GM19372 (cell line): ENCODE results near the gene ST8SIA4.
A peak's percentile ranks its signal among the peaks of the same experiment; 100 is the strongest.

Experiments used
- ATAC-seq: cut with Tn5 transposase; IDR thresholded peaks from one replicate; pipeline ENCODE4 v1.9.1; 2021; ENCODE audit warnings: mild to moderate bottlenecking, low read depth, moderate library complexity; ENCODE audit not compliant: unreplicated experiment

The ST8SIA4 gene

DNA sequence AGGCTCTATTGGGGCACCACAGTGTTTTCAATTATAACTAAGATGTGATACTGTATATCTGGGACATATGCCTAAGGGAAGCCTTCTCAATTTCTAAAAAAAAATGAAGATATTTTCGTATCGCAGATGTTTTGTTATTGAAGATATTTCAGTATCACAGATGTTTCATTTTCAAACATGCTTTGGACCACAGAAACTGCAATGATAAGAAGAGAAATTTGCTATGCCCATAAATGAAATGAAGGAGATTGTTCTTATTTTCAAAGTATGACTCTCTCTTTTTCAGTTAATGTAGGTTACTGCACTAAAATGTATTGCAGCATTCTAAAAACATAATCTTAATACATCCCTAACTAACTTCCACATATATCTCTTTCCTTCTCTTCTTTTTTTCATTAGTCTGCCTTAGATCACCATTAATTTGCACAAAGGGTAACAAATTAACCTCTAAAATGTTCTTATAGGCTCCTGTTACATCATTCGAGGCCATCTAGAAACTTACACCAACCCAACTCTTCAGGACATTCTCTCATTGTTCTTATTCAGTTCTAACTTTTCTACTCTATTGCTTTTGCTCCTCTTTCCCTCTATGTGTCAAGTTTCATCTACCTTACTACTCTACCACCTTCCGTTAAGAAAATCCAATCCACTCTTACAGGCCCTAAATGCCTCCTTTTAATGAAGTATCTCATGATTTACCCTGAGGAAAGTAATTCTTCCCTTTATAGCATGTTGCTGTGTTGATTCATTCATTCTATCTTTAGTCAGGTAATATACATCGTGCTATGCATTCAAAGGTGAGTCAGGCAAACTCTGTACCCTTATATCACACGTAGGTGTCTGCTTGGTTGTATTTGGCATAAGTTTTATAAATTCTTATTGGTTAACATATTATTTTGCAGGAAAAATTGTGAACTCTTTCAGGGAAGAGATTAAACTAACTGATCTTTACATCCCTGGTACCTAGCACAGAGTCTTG, 70.5 kb downstream of the ST8SIA4 start:
- no peak for ATAC-seq

DNA sequence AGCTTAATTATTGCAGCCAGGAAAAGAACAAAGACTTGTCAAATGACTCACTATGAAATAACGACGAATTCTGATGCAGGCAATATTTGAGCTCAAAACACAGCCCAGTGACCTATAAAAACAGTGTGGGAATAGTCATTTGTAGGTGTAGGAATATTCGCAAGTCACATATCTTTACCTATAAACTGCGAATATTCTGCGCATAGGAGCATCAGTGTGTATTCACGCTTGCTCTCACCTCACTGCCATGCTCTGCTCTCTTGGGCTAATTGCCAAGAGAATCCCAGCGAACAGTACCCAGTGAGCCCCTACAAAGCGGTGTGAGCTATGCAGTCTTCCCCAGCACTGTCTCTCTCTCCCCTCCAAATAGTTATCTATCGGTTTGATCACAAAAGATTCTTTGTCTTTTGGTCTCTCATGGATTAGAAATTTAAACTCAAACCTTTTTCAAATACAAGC, 74.2 kb downstream of the ST8SIA4 start:
- ATAC-seq, result no peak

DNA sequence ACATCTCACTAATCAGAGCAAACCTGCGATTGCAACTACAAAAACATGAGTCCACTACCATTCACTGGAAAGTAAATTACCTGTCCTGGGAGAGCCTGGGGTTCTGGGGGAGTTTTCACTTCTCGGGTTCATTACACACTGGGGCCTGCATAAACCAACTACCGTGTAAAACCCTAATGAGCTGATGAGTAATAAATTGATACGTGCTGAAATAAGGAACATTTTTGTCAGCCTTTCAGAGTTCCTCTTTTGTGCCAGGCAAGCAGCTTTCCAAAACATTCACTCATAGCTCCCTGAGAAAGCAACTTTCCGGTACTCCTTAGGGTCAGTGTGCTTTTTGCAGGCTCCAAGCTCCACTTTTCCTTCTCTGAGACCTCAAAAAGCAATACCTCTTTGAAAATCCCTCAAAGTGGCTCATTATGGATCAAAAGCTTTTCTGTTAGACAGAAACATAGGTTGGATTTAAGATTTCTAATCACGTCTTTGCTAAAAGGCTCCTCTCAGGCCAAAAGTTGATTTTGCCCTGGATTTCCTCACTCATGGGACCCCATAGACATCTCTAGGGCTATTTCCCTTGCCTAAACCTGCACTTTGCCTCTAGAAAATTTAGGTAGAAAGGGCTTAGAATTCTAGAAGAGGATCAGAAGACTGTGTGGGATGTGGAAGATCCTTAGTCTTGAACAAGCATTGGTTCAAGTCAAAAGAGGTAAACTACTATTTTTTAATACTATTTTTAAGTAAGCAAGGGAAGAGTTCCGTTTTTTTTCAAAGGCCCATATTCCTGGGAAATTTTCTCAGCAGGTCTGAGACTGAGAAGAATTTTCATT, 74.8 kb downstream of the ST8SIA4 start:
- ATAC-seq, result peak; percentile 70

DNA sequence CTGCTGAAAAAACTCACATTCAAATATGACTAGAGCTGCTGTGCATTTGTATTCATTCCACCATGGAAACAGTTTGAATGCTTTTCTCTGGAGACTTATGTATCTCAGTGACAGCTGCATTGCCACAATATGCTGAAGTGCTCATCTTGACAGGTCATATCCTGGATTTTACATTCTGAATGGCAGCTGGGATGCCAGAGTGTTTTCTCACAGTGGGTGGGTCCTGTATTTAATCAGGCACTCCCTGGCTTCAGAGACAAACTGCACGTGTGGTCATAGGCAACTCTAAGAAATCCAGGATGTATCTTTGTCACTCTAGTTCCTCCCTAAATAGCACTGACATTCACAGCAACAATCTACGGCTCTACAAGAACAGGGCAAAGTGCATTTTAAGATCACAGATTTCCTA, 75.6 kb downstream of the ST8SIA4 start:
- peak; percentile 15 for ATAC-seq

DNA sequence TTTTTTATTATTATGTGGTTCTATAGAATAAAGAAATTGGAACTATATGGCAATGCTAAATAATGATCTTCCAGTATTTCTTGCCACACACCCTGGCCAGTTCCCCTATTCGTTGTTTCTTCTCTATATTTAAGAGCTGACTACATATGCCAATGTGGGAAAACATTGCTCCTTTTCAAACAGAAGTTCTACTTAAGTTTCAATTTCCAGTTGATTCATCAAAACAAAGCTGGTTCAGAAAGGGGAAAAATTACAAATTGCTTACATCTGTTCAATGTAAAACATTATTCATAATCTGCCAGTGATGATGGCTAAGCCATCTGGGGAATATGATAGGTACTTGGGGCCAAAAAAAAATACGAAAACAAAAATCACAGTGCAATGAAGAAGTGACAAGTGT, 76.9 kb downstream of the ST8SIA4 start:
- no peak for ATAC-seq

DNA sequence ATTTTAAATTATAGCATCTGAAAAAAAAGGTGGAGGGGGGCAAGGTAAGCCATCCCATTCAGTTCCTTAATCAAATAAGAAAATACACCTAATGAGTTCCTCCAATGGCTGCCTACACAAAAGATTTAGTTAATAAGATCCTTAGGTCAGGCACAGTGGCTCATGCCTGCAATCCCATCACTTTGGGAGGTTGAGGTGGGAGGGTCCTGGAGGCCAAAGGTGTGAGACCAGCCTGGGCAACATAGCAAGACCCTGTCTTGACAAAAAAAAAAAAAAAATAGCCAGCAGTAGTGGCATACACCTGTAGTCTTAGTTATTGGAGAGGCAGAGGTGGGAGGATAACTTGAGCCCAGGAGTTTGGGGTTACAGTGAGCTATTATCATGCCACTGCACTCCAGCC, 78.4 kb downstream of the ST8SIA4 start:
- ATAC-seq, result no peak

DNA sequence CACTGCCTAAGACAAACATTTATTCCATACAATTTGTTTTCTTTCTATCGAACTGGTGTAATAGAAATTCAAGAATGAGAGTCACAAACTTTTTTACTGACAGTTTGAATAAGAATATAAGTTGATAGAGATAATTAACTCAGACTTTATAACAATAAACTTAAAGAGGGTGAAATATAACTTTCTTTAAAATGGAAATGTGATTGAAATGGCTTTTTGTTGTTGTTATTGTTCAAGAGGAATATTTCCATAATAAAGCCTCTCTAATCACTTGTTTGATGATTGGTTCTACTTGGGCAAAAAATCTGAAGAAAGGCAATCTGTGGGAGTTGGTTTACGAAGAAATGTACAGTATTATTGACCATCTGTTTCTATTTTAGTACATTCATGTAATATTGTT, 79.3 kb downstream of the ST8SIA4 start:
- ATAC-seq, result no peak

DNA sequence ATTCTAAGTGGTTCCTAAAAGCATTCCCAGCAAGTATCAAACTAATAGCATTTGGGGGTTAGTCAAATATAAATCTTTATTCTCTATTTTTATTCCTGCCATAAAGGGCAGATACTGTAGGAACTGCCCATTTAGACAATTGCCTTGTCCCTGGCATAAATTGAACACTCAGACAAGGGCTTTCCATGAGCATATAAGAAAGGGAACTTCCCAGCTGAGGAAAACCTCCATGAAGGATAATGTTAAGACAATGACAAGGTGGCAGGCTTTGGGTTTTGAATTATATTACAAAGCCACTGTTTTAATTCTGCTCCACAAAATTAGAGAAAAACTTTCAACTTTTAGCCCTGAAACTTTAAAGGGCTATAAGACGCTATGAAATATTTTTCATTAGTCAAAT, 81.3 kb downstream of the ST8SIA4 start:
- no peak for ATAC-seq

DNA sequence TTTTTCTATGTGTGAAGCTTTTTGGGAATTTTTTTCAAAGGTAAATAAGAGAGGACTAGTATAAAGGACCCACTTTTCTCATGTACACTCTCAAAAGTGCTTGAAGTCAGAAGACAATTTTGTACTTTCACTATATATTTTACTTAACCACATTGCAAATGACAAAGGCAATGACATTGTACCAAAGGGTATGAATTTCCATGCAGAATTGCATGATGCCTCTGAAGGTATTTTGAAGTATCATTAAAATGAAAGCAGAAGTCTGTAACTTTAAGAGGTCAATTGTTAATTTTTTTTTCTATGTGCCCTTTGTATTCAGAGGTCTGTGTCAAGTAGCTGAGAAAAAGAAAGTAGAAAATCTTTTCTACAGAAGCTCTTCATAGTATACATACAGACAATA, 84.7 kb downstream of the ST8SIA4 start:
- no peak for ATAC-seq

DNA sequence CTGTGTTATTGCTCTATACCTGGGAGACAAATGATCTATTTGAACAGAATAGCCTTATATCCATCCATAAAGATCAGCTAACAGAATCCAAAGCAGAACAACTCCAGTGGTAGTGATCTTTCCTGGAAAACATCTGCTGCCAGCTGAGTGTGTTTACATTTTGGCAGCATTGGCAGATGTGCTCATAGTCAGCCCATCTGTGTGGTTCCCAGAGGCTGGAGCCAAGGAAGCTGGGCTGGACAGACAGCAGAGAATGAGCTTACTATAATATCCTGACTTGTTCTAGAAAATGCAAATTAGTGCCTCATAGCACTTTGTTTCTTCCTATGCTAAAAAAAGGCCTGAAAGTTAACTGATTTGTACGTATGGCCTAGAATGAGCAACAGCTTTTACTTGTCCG, 99.7 kb downstream of the ST8SIA4 start:
- ATAC-seq, result no peak

DNA sequence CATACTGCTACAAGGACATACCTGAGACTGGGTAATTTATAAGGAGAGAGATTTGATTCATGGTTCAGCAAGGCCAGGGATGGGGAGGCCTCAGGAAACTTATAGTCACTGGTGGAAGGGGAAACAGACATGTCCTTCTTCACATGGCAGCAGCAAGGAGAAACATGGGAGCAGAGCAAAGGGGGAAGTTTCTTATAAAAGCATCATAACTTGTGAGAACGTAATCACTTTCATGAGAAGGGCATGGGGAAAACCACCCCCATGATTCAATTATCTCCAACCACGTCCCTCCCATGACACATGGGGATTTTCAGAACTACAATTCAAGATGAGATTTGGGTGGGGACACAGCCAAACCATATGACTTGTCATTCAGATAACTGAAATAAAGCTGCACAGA, 100.9 kb downstream of the ST8SIA4 start:
- ATAC-seq, result no peak

DNA sequence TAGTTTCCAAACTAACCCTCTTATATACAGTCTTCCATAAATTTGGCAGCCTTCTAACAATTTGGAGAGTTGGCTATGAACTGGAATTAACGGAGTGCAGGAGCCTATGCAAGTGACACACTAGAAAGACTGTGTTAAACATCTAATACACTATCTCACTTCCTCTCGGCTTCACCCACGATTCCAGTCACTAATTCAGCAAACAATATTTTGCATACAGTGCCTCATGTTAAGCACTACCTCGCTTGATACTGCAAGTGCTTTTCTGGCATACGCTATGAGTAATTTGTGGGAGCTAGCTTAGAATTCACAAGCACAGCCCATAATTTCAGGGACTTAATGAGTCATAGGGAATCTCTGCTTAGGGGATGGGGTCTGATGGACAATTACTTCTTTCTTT, 102.5 kb downstream of the ST8SIA4 start:
- no peak for ATAC-seq

DNA sequence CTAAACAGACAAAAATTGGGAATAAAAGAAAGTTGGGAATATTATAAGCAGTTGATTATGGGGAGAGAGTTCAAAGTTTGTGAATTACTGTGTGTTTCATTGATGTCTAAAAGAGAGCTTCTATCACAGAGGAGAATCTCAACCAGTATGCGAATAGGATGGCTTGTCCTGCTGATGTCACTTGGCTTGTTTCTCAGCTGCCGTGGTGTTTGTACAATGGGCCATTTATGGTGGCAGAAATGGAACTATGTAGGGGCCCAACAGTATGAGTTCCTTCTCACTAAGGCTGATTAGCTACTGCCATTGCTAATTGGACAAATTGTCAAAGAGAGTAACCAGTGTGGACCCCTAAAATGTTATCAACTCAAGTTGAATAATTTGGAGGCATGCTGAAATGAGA, 103.9 kb downstream of the ST8SIA4 start:
- no peak for ATAC-seq

DNA sequence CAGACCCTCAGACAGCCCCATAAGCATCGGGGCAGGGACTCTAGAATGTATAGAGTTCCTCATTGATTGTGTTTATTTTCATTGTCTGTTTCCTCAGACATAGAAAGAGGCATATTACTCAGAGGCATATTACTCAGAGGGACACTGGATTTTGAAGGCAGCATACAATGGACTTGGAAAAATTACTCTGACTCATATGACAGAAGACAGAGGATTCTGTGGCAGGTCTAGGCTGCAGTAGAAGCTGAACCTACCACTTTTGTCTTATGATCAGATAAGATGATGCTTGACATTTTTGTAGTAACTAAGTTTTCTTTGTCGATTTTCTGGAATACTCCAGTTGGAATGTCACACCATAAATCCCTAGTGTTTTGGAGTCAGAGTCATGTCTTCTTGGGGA, 105.2 kb downstream of the ST8SIA4 start:
- no peak for ATAC-seq

DNA sequence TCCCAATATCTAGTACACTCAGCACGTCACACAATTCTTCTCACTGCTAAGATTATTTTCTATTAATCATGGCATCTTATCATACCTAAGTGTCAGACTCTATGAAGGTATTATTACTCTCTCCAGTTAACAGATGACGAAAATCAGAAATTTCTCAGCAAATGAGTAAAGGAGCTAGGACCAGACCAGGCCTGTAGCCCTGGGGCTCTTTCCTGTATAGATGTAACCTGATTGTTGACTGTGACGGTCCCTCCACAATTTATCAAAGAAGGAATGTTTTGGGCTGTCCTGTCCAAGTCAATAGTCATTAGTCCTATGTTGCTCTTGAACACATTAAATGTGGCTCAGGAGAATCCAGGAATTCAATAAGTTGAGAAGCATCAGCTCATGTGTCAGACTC, 106.2 kb downstream of the ST8SIA4 start:
- no peak for ATAC-seq

DNA sequence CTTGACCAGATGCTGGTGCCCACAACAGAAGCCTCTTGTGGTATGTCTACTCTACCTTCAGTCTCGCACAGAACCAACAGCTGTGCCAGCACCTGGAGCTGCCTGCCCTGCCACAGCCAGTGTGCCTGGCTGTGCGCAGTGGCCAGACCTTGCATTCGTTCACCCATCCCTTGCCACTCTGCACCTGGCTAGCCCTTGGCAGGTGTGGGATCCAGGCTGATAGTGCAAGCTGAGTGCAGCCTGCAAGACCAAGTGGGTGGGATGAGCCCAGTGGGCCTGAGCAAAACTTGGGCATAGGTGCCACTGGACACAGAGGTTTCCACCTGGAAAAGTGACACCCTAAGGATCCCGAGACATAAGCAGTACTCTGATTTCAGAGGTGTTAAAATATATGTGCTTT, 108.2 kb downstream of the ST8SIA4 start:
- no peak for ATAC-seq

DNA sequence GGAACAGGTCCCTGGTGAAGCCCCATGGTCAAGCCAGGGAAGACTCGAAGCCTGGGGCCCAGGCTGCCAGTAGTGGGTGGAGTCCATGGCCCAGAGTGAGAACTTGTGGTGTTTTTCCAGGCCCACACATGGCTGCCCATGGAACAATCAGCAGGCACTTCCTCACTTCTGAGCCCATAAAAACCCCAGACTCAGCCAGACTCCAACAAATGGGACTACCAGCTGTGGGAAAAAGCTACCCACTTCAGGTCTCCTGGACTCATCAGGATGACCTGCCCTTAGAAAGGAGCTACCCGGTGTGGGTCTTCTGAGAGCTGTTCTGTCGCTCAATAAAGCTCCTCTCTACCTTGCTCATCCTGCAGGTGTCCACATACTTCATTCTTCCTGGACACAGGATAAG, 108.9 kb downstream of the ST8SIA4 start:
- no peak for ATAC-seq

DNA sequence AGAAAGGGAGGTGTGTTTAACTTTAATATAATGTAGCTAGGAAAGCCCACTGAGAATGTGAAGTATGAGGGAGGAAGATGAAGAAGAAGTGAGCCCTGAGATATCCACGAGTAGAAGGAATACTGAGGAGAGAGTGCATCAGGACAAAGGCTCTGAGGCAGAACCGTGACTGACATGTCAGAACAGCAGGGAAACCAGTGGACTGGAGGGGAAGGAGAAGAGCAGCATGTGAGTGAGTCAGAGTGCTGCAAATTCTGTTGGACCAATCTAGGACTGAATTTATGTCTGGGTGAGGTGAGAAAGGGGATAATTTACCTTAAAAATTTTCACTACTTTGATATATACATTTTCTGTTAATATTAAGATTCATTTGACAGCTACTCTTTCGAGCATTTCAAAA, 110.3 kb downstream of the ST8SIA4 start:
- no peak for ATAC-seq

DNA sequence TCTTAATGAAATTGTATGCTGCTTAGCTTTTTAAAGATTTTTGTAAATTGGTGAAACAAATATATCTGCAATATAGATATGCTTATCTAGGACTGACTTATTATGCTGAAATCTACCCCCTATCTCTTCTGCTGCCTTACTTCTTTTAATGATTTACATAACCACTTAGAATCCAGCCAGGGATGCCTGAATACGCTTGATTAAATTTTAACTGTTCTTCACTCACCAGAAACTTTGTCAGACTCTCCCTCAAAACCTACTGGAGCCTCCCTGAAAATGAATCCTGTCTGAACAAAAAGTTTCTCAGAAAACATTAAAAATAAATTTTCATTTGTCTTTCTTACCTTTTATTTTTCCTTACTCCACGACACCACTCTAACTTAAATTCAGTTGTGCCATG, 111.7 kb downstream of the ST8SIA4 start:
- ATAC-seq, result no peak

DNA sequence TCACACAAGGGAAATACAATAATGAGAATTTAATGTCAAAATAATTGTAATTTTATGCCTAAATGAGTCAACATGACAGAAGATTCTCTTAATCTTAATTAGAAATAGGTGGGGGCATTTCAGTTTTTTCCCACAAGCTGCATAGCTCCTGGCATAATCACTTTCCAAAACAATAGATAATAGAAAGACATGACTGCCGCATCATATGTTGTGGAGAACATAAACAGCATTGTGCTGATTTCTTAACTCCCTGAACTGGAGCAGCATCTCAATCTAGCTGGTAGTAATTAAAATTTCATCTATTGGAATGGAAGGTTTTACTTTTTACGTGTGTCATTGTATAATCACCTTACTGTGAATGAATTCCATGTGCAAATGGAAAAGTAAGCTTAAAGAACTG, 112.1 kb downstream of the ST8SIA4 start:
- ATAC-seq, result no peak

DNA sequence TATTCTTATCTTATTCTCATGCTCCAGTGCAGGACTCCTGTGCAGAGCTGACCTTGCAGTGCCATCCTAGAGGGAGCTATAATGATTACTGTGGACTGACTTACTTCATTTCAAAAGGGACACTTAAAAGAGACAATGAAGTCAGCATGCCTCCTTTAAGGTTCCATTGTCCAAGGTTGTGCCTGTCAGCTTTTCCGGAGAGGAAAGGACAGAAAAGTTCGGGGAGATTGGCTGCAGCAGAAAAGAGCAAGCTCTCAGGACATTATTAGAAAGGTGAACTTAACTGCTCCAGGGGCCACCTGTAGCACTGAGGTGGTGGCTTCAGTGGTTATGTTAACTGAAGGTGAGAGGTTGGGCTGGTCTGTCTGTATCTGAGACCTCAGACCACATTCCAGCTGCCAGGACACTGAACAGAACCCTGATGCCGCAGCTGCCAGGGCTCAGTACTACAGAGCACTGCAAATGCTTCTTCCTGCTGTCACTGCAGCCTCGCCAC, 112.9 kb downstream of the ST8SIA4 start:
- ATAC-seq, result peak; percentile 54
